Endothelial cell of hepatic sinusoid (primary cell): ENCODE data around the gene MTF1.
"Not testable (repeated sequence)": the region's sequence is repeated elsewhere in the genome, so short reads cannot be mapped to it uniquely, and the experiment has no call there.

Experiments used
- in situ Hi-C: cut with HindIII; loops from 2 replicates; pipeline ENCODE4 v1.10.0; 2017; ENCODE audit warnings: low sequenced_read_pairs

The MTF1 gene

DNA sequence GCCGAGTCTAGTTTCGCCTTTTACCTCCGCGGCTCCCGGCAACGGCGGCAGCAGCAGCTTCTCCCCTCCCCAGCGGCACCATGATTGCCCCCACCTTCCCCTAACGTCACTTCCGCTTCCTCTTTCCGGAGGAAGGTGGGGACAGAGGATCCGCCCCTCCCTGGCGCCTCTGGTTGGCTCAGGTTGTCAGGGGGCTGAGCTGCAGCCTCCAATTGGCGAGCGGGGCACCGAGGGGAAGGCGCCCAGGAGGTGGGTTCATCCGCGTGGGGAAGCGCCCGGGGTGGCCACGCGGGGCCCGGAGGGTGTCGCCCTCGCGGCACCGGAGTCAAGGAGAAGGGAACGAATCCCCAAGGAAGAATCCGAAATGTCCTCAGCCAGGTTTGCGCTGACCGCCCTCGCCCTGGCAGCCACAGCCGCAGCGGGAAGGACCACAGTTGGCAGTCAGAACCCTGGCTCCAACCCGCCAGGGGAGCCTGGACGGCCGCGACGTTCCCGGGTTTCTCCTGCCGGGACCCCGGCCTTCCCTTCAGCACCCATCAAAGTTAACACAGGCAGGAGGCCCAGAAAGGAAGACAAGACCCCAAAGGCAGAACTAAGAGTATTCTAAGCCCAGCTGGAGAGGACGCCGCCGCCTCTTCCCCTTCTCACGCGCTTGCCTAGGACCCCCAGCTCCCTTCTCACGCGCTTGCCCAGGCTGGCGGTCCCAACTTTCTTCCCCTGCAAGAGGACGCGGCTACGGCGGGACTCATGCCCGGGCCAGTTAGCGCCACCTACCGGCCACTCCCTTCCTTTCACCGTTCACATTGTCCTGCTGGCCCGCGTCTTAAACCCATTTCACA lies at the start of gene MTF1:
Gene MTF1, minus strand, starts transcription at position 86 of the 839 bp plus-strand sequence. CDS start 1,934 bp downstream, outside the sequence.
- in situ Hi-C loops = no loop called here

DNA sequence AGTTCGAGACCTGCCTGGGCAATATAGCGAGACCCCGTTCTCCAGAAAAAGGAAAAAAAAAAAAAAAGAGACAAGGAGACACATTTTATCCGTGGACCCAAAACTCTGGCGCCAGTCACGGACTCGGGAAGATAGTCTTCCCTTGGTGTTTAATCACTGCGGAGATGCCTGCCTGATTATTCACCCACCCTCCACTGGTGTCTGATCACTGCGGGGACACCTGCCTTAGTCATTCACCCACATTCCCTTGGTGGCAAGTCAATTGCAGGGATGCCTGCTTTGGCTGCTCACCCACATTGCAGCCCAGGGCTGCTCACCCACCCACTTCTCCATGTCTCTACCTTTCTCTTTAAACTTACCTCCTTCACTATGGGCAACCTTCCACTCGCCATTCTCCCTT lies 49.1 kb upstream of the MTF1 start:
- in situ Hi-C loops = not testable (repeated sequence)

DNA sequence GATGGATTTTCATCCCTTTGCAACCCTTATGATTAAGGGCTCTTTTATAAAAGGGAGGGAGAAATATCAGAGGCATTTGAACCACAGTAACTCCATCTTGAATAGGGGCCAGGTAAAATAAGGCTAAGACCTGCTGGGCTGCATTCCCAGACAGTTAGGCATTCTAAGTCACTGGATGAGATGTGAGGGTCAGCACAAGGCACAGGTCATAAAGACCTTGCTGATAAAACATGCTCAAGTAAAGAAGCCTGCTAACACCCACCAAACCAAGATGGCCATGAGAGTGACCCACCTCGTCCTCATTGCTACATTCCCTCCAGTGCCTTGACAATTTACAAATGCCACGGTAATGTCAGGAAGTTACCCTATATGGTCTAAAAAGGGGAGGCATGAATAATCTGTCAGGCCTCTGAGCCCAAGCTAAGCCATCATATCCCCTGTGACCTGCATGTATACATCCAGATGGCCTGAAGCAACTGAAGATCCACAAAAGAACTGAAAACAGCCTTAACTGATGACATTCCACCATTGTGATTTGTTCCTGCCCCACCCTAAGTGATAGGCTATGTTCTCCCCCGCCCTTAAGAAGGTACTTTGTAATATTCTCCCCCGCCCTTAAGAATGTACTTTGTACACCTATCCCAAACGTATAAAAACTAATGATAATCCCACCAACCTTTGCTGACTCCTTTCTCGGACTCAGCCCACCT lies 48.2 kb upstream of the MTF1 start:
- in situ Hi-C loops = not testable (repeated sequence)

DNA sequence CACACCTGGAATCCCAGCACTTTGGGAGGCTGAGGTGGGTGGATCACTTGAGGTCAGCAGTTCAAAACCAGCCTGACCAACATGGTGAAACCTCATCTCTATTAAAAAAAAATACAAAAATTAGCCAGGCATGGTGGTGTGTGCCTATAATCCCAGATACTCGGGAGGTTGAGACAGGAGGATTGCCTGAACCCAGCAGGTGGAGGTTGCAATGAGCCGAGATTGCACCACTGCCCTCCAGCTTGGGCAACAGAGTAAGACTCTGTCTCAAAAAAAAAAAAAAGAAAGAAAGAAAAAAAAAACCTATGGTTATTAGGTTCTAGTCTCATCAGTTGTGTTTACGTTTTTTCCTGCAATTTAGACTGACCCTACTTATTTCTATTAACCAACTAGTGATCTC lies 47.2 kb upstream of the MTF1 start:
- in situ Hi-C loops = not testable (repeated sequence)

DNA sequence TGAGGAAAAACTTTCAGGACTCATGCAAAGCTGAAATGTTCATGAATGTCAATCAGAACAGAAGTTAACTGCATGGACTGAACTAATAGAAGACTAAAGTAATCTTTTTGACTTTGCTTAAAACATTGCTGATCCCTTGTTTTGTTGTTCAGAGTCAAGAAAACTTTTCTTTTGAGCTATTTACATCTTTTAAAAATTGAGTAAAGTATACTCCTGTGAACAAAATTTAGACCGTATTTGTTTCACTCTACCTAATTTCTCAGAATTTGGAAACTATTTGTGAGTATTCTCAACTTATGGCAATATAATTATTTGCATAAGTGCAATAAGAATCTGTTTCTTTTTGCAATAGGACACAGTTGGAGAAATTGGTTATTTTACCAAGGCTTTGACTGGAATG lies 46.3 kb upstream of the MTF1 start:
- in situ Hi-C loops = no loop called here

DNA sequence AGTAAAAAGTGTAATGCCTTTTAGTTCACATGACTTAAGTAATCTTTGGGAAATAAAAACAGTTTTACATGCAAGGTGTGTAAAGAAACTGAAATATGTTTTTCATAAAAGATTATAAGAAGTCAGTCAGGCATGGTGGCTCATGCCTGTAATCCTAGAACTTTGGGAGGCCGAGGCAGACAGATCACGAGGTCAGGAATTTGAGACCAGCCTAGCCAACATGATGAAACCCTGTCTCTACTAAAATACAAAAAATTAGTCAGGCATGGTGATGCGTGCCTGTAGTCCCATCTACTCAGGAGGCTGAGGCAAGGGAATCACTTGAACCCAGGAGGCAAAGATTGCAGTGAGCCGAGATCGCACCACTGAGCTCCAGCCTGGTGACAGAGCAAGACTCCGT lies 44.5 kb upstream of the MTF1 start:
- in situ Hi-C loops = not testable (repeated sequence)

DNA sequence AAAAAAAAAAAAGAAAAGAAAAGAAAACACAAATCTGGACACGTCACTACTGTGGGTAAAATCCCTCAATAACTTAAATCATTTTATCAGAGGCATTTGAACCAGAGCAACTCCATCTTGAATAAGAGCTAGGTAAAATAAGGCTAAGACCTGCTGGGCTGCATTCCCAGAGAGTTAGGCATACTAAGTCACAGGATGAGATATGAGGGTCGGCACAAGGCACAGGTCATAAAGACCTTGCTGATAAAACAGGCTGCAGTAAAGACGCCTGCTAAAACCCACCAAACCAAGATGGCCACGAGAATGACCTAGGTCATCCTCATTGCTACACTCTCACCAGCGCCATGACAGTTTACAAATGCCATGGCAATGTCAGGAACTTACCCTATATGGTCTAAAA lies 43.6 kb upstream of the MTF1 start:
- in situ Hi-C loops = no loop called here

DNA sequence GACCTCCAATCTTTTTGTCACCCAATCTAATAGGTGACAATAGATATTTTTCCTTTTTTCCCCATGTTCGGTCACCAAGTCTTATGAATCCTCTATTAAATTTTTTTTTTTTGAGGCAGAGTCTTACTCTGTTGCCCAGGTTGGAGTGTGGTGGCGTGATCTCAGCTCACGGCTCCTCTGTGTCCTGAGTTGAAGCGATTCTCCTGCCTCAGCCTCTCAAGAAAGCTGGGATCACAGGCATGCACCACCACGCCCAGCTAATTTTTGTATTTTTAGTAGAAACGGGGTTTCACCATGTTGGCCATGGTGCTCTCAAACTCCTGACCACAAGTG lies 42.5 kb upstream of the MTF1 start:
- in situ Hi-C loops = no loop called here

DNA sequence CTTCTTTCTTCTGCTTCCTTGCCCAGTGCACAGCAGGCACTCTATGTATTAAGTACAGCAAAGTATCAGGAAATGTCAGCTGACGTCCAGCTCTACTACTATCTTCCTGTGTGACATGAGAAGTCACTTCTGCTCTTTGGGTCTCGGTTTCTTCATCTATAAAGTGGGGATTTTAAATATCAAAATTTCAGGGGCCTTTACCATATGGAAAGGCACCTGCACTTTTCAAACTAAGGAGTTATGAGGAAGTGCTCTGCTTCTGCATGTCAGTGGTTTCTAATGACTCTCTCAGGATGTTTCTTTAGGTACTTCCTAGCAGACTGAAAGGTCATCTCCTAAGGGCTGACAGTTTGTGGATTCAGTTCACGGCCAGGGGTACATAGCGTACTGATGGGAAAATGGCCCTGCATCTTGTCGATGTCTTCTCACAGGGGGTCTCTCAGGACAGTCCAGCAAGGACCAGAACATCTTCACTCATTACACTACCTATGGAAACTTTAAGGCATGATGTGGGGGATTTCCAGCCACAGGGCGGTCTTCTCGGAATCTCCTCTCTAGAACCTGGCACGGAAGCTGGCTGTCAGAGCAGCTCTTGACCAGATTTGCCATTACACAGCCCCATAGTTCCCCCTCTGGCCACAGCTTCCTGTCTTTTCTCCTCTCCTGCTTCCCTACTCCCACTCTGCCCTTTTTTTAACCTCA lies 42.0 kb upstream of the MTF1 start:
- in situ Hi-C loops = no loop called here

DNA sequence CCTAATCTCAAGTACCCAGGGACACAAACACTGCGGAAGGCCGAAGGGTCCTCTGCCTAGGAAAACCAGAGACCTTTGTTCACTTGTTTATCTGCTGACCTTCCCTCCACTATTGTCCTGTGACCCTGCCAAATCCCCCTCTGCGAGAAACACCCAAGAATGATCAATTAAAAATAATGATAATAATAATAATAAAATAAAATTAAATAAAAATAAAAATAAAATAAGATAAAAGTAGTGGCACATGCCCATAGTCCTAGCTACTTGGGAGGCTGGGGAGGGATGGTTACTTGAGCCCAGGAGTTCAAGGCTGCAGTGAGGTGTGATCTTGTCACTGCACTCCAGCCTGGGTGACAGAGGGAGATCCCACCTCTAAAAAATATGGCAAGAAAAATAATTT lies 38.2 kb upstream of the MTF1 start:
- in situ Hi-C loops = not testable (repeated sequence)

DNA sequence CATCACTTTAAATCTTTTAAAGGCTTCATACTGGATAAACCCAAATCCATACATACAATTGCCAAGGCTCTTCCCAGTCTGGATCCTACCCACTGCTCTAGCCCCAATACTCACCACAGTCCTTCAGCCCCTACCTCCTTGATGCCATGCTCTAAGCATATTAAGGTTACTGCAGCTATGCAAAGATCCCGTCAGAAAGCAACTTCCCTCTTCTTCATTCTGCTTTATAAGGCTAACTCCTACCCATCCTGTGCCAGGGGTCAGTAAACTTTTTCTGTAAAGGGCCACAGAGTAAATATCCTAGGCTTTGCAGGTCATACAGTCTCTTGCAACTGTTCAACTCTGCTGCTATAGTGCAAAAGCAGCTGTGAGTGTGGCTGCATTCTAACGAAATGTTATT lies 34.3 kb upstream of the MTF1 start:
- in situ Hi-C loops = no loop called here

DNA sequence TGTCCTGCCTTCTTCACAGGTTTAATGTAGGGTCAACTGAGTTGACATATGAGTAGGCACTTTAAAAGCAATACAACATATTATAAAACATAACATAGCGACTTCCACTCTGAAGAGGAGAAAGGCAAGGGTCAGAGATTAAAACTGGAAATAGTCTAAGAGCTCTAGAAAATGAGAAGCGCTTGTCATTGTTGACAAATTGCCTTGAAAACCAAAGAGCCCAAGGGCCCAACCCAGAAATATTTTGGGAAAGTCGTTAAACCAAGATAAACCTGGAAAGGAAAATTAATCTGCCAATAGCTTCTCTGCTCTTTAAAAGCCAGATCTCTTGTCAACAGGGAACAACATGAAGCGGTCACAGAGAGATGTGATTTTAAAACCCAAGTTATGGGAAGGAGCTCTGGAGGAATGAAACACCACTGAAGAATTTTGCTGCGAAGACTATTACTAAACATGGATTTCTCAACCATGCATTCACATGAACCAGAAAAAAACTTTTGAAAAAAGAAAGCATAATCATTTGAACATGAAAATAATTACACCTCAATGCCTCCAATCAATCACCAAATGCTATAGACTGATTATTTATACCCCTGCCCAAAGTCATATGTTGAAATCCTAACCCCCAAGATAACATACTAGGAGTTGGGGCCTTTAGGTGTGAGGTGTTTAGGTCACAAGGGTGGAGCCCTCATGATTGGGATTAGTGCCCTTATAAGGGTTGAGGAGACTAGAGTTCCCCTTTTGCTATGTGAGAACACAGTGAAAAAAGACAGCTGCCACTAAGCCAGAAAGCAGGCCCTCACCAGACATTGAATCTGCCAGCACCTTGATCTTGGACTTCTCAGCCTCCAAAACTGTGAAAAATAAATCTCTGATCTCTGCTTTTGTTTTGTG lies 33.0 kb upstream of the MTF1 start:
- in situ Hi-C loops = no loop called here

DNA sequence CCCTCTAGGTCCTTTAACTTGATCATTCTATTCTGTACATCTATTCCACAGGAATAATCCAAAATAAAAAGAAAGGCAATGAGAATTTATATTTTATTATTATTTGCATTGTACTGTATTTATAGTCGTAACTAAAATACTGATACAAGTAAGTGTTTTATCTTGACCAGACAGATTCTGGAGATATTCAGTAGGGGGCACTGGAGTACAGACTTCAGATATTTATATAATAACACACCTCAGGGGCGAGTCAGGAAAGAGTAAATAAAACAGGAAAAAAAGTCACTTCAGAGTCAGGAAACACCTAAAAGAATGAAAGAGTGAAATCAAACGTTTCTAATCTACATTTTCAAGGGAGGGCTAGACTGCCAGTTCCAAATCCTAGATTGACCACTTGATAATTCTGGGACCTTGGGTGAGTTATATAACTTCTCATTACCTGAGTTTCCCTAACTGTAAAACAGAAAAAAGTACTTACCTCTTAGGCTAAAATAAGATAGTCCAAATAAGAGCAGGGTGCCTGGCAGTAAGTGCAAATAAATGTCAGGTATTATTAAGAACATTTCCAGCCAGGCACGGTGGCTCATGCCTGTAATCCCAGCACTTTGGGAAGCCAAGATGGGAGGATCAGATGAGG lies 31.1 kb upstream of the MTF1 start:
- in situ Hi-C loops = no loop called here

DNA sequence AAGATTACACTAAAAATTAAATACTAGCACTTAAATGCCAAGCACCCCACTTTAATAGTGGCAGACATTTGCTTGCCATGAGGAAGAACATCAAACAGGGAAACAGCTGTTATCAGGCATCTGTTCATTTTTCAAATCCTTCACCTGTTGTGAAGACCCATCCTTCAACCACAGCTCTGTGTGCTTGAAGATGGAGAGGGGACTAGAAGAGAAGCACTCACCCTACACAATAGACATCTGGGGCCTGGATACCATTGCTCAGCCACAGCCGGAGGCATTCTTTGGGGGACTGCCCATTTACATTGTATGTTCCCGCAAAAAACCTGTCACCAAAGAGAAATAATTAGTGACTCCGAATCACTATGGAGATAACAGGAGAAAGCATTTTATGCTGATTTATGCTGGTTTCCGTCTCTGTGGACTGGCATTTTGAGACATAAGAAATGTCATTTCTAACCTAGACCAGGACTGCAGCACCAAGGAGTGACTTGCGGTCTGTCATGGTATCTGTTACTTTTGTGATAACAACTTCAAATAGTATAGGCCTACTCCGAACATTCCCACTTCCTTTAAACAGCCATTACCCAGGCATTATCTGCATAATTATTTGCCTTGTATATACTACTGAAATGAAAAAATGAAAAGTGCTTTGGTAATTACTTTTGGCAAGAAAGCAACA lies 28.8 kb upstream of the MTF1 start:
- in situ Hi-C loops = no loop called here

DNA sequence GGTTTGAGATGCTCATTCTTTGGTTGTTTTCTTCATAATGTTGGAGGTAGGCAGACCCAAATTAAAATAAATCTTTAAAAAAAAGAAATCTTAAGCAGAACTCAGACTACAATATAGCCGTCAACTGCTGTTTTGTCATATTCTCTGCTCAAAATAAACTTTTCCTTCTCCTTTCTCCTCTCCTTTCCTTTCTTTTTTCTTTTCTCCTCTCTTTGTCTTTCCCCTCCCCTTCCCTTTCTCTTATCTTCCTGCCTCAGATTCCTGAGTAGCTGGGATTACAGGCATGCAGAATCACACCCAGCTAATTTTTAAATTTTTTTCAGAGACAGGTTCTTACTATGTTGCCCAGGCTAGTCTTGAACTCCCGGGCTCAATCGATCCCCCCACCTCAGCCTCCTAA lies 24.8 kb upstream of the MTF1 start:
- in situ Hi-C loops = no loop called here

DNA sequence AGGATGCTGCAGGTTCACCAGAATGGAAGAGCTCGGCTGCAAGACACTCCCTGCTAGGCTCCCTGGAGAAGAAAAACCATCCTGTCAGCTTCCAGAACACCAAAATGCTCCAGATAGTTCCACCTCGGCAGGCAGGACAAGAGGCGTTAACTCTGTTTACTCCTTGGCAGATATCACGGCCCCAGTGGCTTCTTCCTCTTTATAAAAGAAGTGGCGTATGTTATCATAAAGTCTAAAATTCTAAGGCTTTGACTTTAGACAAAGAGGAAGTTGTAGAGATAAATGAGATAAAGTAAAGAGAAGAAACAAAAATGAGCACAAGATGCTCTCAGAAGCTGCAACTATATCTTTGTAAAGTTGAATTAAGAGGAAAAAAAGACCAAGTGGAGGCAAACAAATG lies 24.3 kb upstream of the MTF1 start:
- in situ Hi-C loops = no loop called here

DNA sequence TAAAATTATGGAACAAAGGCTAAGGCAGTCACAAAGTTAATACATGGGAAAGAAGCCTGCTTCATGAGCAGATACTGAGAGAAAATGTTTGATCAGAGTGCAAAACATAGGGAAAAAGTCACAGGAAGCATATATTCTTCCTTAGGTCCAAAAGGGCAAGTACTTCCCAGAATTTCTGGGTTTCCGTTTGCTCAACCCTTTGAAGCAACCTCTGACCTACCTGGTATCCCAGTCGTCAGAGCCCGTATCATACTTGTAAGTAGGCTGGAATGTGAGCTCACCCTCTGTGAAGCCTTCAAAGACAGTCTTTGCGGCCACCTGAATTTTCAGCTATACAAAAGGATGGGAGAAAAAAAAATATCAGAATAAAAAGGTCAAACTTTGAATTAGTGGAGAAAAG lies 20.5 kb upstream of the MTF1 start:
- in situ Hi-C loops = no loop called here

DNA sequence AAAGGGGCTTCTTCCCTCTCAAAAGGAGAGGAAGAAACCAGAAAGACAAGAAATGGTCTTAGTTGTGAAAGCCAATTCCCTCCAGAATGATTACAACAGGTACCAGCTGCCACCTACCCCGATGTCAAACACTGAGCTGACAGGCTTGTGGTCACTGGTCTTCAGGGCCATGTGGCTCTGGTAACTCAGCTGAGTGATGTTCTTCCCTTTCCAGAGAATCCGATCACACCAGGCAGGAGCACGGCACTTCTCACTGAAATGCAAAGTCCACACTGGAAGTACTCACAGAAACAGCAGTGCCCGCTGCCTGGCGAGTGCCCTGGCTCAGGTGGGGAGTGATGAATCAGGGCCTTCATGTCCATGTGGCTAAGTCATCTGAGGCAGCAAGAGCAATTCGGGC lies 18.7 kb upstream of the MTF1 start:
- in situ Hi-C loops = no loop called here

DNA sequence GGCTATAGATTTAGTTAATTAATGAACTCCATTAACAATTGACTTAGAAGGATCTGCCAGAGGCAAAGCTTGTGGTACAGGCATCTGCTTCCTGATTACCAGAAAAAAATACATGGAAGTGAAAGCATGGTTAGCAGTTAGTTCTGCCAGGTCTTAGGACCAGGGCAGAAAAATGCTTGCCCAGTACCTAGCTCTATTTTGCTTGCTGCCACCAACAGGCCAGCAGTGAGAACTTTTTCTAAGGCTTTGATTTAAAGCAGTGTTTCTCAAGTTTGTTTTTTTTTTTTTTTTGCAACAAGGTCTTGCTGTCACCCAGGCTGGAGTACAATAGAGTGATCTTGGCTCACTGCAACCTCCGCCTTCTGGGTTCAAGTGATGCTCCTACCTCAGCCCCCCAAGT lies 16.4 kb upstream of the MTF1 start:
- in situ Hi-C loops = no loop called here

DNA sequence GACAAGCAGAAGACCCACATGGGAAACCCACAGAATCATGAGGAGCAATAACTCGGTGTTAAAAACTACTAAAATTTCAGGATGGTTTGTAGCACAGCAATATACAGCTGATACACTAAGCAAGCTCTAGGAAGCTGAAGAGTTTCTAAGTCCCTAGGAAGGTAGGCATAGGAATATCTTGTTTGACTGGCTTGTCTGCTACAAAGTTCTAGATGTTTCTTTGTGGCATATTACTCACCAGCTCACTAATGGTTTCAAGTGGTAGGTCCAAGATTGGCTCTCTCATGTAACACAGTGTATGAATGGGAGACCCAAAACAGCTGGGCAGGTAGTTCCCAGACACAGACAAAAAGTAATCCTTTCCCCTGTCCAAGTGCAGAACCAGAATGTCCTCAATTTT lies 13.3 kb upstream of the MTF1 start:
- in situ Hi-C loops = no loop called here
